A549 (cell line): ENCODE data around the gene DMPK. TPM values are rescaled to one million over a fixed set of nuclear protein-coding genes. Genes with fewer than 3 reads are reported as not detected.

Source experiments
- ATOH8 ChIP-seq: fragments of 250-450 bp; sonication (Bioruptor Pico); IDR thresholded peaks from 2 replicates; pipeline ENCODE4 v1.5.0; 2020; ENCODE audit warnings: low read depth, mild to moderate bottlenecking, moderate library complexity
- BHLHE40 ChIP-seq: IDR thresholded peaks from 2 replicates; pipeline ENCODE4 v1.6.1; 2012; ENCODE audit warnings: low read depth, low read length, inconsistent platforms
- CEBPB ChIP-seq, 2 experiments: fragments of >200 bp in 1 of 2; sonication (Bioruptor Twin) in 1 of 2; formaldehyde crosslinking in 1 of 2; IDR thresholded peaks; 2 replicates each; pipeline ENCODE4 v1.6.1; 2012 to 2016
- CHD4 ChIP-seq: fragments of 200-600 bp; sonication (generic); IDR thresholded peaks from 2 replicates; pipeline ENCODE4 v1.6.1; 2016; ENCODE audit warnings: antibody characterized with exemption, mild to moderate bottlenecking, borderline replicate concordance
- CTCF ChIP-seq: fragments of >200 bp; sonication (Bioruptor Twin); formaldehyde crosslinking; IDR thresholded peaks from 3 replicates; pipeline ENCODE4 v1.5.1; 2016
- E2F6 ChIP-seq: IDR thresholded peaks from 2 replicates; pipeline ENCODE4 v1.6.1; 2012; ENCODE audit warnings: low read depth, borderline replicate concordance
- EHF ChIP-seq: fragments of 250-450 bp; sonication (Bioruptor Pico); IDR thresholded peaks from 2 replicates; pipeline ENCODE4 v1.5.0; 2020; ENCODE audit warnings: mild to moderate bottlenecking
- ELK1 ChIP-seq: fragments of 150-350 bp; IDR thresholded peaks from 2 replicates; pipeline ENCODE4 v1.6.1; 2014; ENCODE audit warnings: low read depth, mild to moderate bottlenecking, low read length
- EP300 ChIP-seq, 2 experiments: fragments of >200 bp; sonication (Bioruptor Twin); formaldehyde crosslinking; IDR thresholded peaks; 2 replicates in 1 of 2; 3 replicates in 1 of 2; pipeline ENCODE4 v1.6.1; 2016 to 2017
- ESRRA ChIP-seq: fragments of 150-350 bp; IDR thresholded peaks from 2 replicates; pipeline ENCODE4 v1.6.1; 2014; ENCODE audit warnings: mild to moderate bottlenecking, low read length, borderline replicate concordance
- GATA3 ChIP-seq: IDR thresholded peaks from 2 replicates; pipeline ENCODE4 v1.6.1; 2012; ENCODE audit warnings: borderline replicate concordance
- HDAC2 ChIP-seq: fragments of 200-600 bp; sonication (generic); IDR thresholded peaks from 2 replicates; pipeline ENCODE4 v1.6.1; 2016
- HEYL ChIP-seq: fragments of 250-450 bp; sonication (Bioruptor Pico); IDR thresholded peaks from 2 replicates; pipeline ENCODE4 v1.8.0; 2021; ENCODE audit warnings: mild to moderate bottlenecking, moderate library complexity
- HOXA7 ChIP-seq: fragments of 250-450 bp; sonication (Bioruptor Pico); IDR thresholded peaks from 2 replicates; pipeline ENCODE4 v1.5.0; 2020; ENCODE audit warnings: mild to moderate bottlenecking, moderate library complexity
- KDM1A ChIP-seq: fragments of 200-600 bp; sonication (generic); IDR thresholded peaks from 2 replicates; pipeline ENCODE4 v1.6.1; 2016; ENCODE audit warnings: low read depth, mild to moderate bottlenecking
- KDM5A ChIP-seq: fragments of 200-600 bp; sonication (generic); IDR thresholded peaks from 2 replicates; pipeline ENCODE4 v1.6.1; 2016; ENCODE audit warnings: antibody characterized with exemption, mild to moderate bottlenecking
- MAX ChIP-seq: IDR thresholded peaks from 2 replicates; pipeline ENCODE4 v1.6.1; 2012
- MAZ ChIP-seq: fragments of 150-350 bp; IDR thresholded peaks from 2 replicates; pipeline ENCODE4 v1.6.1; 2014; ENCODE audit warnings: antibody characterized with exemption, low read depth, low read length, borderline replicate concordance
- NFE2L2 ChIP-seq: fragments of 150-350 bp; conservative IDR thresholded peaks from 2 replicates; pipeline ENCODE4 v1.6.1; 2014; ENCODE audit warnings: low read length
- POLR2A ChIP-seq: IDR thresholded peaks from 2 replicates; pipeline ENCODE4 v1.6.1; 2012; ENCODE audit warnings: mild to moderate bottlenecking, low read length
- POLR2AphosphoS2 ChIP-seq: conservative IDR thresholded peaks from 2 replicates; pipeline ENCODE4 v1.6.1; 2012; ENCODE audit warnings: low read length, improper control_type of control experiment, inconsistent platforms
- RAD21 ChIP-seq, 2 experiments: fragments of >200 bp in 1 of 2; sonication (Bioruptor Twin) in 1 of 2; formaldehyde crosslinking in 1 of 2; IDR thresholded peaks in 1 of 2; conservative IDR thresholded peaks in 1 of 2; 2 replicates in 1 of 2; 3 replicates in 1 of 2; pipeline ENCODE4 v1.6.1; 2012 to 2018; ENCODE audit warnings: inconsistent platforms in 1 of 2
- RARB ChIP-seq: fragments of 250-450 bp; sonication (Bioruptor Pico); IDR thresholded peaks from 2 replicates; pipeline ENCODE4 v1.8.0; 2021; ENCODE audit warnings: mild to moderate bottlenecking, moderate library complexity
- SREBF2 ChIP-seq: fragments of 450-650 bp; IDR thresholded peaks from 2 replicates; pipeline ENCODE4 v1.6.1; 2014; ENCODE audit warnings: mild to moderate bottlenecking, moderate library complexity
- TFCP2L1 ChIP-seq: fragments of 250-450 bp; sonication (Bioruptor Pico); IDR thresholded peaks from 2 replicates; pipeline ENCODE4 v1.5.0; 2021; ENCODE audit warnings: mild to moderate bottlenecking
- USF2 ChIP-seq: fragments of 450-650 bp; IDR thresholded peaks from 2 replicates; pipeline ENCODE4 v1.6.1; 2014; ENCODE audit warnings: antibody characterized with exemption
- ZSCAN20 ChIP-seq: fragments of 250-450 bp; sonication (Bioruptor Pico); IDR thresholded peaks from 2 replicates; pipeline ENCODE4 v1.8.0; 2022; ENCODE audit warnings: mild to moderate bottlenecking, moderate library complexity
- polyA plus RNA-seq, 4 experiments: library from polyadenylated mRNA; depleted of rRNA in 3 of 4; stranded (reverse); fragments of >200 nt; fragmentation: RNase III in 1 of 4; extraction: RNeasy Plus Mini Kit Qiagen cat#74134 plus additional on column Dnase treatment in 1 of 4; gene quantifications; 2 replicates in 3 of 4; 3 replicates in 1 of 4; pipeline ENCODE4 v1.2.3, GENCODE V29; 2011 to 2017

Gene DMPK
- polyA plus RNA-seq, 2 of the 4 experiments (the other 2 are of a cell fraction) = 21.6 to 56.6 TPM

GRCh38 chr19:45770192-45771101 lies 11.8 kb downstream of the DMPK start (continued):
- peak; percentile 4; the same call in 1 of the 2 replicates for TF ChIP-seq ATOH8 (CRISPR knock-in tag)
- TF ChIP-seq MAX = no peak; the same call in 1 of the 2 replicates
- TF ChIP-seq CEBPB (IDR thresholded peaks at IDR 0.05) = no peak
- no peak for TF ChIP-seq RARB (CRISPR knock-in tag)
- peak; percentile 78 to 92 for TF ChIP-seq RAD21 (conservative IDR thresholded peaks at IDR 0.05 in 1 of 2, IDR thresholded peaks at IDR 0.05 in 1 of 2)
- no peak; the same call in none of the 2 replicates for TF ChIP-seq GATA3
- TF ChIP-seq BHLHE40 = peak; percentile 48
- TF ChIP-seq ZSCAN20 (CRISPR knock-in tag) = no peak
- TF ChIP-seq MAZ = no peak; the same call in 1 of the 2 replicates
- TF ChIP-seq E2F6 = no peak; the same call in 1 of the 2 replicates
- no peak for TF ChIP-seq HOXA7 (CRISPR knock-in tag)
- 0 out of 2 replicates have a peak, but pooled peaks have one; percentile 6 for TF ChIP-seq KDM5A
- TF ChIP-seq EHF = no peak
- no peak for TF ChIP-seq KDM1A
- TF ChIP-seq EP300 (IDR thresholded peaks at IDR 0.05) = no peak
- peak; percentile 32 for TF ChIP-seq POLR2A
- peak; percentile 92 for TF ChIP-seq TFCP2L1
- TF ChIP-seq POLR2AphosphoS2 = no peak
- TF ChIP-seq NFE2L2 = no peak
- TF ChIP-seq CTCF = peak; percentile 96
- no peak for TF ChIP-seq ELK1
- peak; percentile 21; the same call in 1 of the 2 replicates for TF ChIP-seq USF2
- TF ChIP-seq HEYL (CRISPR knock-in tag) = no peak
- no peak for TF ChIP-seq ESRRA
- TF ChIP-seq HDAC2 = no peak
- no peak for TF ChIP-seq CHD4
- TF ChIP-seq SREBF2 = no peak
